ENCODE results near the gene CXCL11.

CXCL11 gene

GRCh38 chr4:76060506-76060905 is 24.6 kb upstream of the CXCL11 start:
- Histone ChIP-seq H3K27ac (no peak overlapping the region), H3K4me3 (ENCODE audit: low read depth, low read length) (no peak overlapping the region), H3K27me3 (ENCODE audit: insufficient read depth, low read depth, severe bottlenecking) (no peaks in the 10 kb centered on the region), H3K9me3 (ENCODE audit: severe bottlenecking) (no peaks in the 10 kb centered on the region), H3K36me3 (no peaks in the 10 kb centered on the region)
- no peak for TF ChIP-seq CTCF (IDR thresholded peaks at IDR 0.05; ENCODE audit: low read depth, low read length)
- DNase-seq: no peak

- no peak for DNase-seq
- Histone ChIP-seq H3K9me3 (ENCODE audit: severe bottlenecking) (no peaks in the 10 kb centered on the region), H3K27ac (no peak overlapping the region), H3K27me3 (ENCODE audit: insufficient read depth, low read depth, severe bottlenecking) (no peaks in the 10 kb centered on the region), H3K4me3 (ENCODE audit: low read depth, low read length) (no peak overlapping the region), H3K36me3 (no peaks in the 10 kb centered on the region)
- TF ChIP-seq CTCF (IDR thresholded peaks at IDR 0.05; ENCODE audit: low read depth, low read length): no peak
Observed at GRCh38 chr4:76059750-76060149, 23.9 kb upstream of the CXCL11 start.

GRCh38 chr4:76058888-76059426 is 23.1 kb upstream of the CXCL11 start:
- TF ChIP-seq CTCF (IDR thresholded peaks at IDR 0.05; ENCODE audit: low read depth, low read length): no peak
- DNase-seq: no peak
- Histone ChIP-seq H3K27ac (no peak overlapping the region), H3K36me3 (no peaks in the 10 kb centered on the region), H3K4me3 (ENCODE audit: low read depth, low read length) (no peak overlapping the region), H3K27me3 (ENCODE audit: insufficient read depth, low read depth, severe bottlenecking) (no peaks in the 10 kb centered on the region), H3K9me3 (ENCODE audit: severe bottlenecking) (no peaks in the 10 kb centered on the region)

GRCh38 chr4:76058302-76058701 is 22.4 kb upstream of the CXCL11 start:
- no peak for TF ChIP-seq CTCF (IDR thresholded peaks at IDR 0.05; ENCODE audit: low read depth, low read length)
- Histone ChIP-seq H3K36me3 (no peaks in the 10 kb centered on the region), H3K9me3 (ENCODE audit: severe bottlenecking) (no peaks in the 10 kb centered on the region), H3K27me3 (ENCODE audit: insufficient read depth, low read depth, severe bottlenecking) (no peaks in the 10 kb centered on the region), H3K4me3 (ENCODE audit: low read depth, low read length) (no peak overlapping the region), H3K27ac (no peak overlapping the region)
- no peak for DNase-seq

- Histone ChIP-seq H3K4me3 (ENCODE audit: low read depth, low read length) (no peak overlapping the region), H3K27ac (no peak overlapping the region), H3K36me3 (no peaks in the 10 kb centered on the region)
Observed at GRCh38 chr4:76055421-76055820, 19.6 kb upstream of the CXCL11 start.

More at GRCh38 chr4:76055421-76055820, 19.6 kb upstream of the CXCL11 start:
- H3K27me3 ChIP-seq (ENCODE audit: insufficient read depth, low read depth, severe bottlenecking): no peaks in the 10 kb centered on the region
- no peaks in the 10 kb centered on the region for H3K9me3 ChIP-seq (ENCODE audit: severe bottlenecking)
- no peak for TF ChIP-seq CTCF (IDR thresholded peaks at IDR 0.05; ENCODE audit: low read depth, low read length)
- DNase-seq: no peak
